Suppressor macrophage treated with lipopolysaccharide for 4 hours (primary cell): Measurements from ENCODE around the gene POR.

Experiments used
- DNase-seq: peaks from one replicate; pipeline ENCODE4 v3.0.0-alpha.2; 2020

The POR gene

GRCh38 chr7:75955331-75955955 lies 40.5 kb downstream of the POR start:
- DNase-seq, result no peak

- DNase-seq, result no peak
These were observed 42.2 kb downstream of the POR start for GRCh38 chr7:75957021-75957736.

GRCh38 chr7:75958802-75959543 lies 44.0 kb downstream of the POR start:
- DNase-seq, result no peak

- DNase-seq, result no peak
These were observed 45.4 kb downstream of the POR start for GRCh38 chr7:75960372-75960771.

DNA sequence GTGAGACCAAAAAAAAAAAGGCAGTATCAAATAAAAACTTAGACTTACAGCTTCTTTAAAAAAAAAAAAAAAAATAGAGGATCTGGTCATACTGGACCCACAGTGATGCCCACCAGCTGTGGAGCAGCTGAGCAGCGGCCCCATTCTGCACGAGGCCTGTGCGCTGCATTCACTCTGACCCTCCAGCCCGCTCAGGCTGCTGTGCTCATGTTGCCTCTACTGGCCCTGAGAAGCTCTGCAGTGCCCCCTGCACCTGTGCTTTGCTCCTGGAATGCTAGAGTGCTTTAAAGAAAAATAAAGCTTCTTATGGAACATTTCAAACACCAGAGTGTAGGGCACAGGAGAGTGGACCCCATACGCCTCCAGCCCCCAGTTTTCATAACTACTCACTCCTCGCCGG lies 46.3 kb downstream of the POR start:
- no peak for DNase-seq

DNA sequence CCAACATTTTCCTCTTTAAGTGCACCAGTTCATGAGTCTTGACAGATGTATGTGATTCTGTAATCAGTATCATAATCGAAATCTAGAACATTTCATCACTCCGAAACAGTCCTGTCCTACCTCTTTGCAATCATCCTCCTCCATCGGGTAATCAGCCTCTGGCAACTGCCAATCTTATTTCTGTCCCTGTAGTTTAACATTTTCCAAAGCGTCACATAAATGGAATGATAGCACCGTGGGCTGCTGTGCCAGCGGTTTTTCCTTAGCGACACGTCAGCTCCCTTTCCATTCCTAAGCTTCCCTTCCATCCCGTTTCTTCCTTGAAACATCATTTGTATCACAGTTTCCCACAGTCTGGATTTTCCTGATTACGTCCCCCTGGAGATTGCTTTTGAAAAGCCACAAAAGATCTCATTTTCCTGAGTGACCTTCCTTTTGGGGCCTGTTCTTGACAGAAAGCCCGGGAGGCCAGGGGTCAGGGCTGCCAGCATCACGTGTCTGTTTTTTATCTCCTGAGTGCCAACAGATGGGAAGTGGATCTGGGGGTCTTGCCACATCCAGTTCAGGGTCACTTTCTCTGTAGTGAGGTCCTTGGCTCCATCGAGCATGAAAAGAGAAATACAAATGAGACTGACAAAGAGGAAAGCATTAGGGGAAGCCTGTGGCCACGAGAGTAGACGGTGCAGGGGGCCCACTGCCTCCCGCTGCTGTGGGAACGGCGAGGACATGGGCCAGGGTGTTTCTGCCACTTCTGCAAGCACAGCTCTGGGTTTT lies 47.8 kb downstream of the POR start:
- no peak for DNase-seq

DNA sequence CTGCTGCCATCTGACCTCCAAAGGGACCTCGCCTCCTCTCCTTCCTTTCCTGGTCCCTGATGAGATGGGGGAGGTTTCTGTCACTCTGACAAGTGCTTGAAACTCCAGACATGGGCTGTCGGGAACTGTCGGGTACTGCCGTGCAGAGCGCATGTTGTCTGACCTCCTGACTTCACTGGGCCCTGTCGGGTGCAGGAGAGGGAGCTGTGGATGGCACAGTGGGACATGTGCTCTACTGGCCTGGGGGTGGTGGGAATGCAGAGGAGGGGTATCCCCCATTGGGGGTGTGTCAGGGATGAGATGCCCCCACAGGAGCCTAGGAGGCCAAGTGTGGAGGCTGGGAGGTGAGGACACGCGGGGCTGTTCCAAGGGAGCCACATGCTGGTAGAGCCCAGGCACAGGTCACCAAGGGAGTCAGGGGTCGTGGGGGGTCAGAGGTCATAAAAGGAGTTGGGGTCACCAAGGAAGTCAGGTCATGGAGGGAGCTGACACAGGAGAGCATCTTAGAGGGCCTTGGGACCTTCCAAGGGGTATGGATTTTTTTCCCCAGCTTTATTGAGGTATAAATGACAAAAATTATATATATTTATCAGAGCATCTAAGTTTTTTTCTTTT lies 48.5 kb downstream of the POR start:
- no peak for DNase-seq

- no peak for DNase-seq
These were observed 50.7 kb downstream of the POR start for GRCh38 chr7:75965617-75966016.

DNA sequence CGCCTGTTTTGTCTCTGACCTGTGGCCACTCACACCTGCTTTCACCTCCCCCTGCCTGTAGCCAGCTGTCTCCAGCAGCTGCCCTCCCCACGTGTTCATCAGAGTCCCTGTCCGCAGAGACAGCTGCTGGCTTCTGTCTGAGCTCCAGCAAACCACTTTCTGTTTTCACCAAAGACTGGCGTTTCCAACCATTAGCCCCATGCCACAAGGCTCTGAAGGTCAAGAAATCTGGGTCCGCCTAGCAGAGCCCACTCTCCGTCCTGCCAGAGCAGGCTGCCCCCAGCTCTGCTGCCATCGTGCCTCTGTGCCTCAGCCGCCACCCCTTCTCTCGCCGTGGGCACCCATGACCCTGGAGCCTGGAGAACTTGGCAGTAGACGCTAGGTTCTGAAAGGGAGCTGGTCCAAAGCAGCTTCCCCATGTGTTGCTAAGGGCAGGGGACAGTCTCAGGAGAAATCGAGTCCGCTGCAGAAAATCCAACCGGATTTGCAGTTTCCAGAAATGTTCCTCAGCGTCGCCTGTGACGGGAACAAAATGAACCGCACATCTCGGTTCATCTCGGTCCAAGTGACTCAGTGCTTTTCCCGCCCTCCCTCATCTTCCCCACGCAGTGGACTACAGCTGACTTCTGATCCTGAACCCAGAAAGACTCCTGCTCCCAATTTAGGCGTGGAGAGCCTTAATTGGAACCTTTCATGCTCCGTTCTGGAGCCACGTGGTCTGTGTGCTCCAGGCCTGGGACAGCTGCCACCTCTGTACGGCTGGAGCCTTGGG lies 51.4 kb downstream of the POR start:
- no peak for DNase-seq

GRCh38 chr7:75967055-75967454 lies 52.1 kb downstream of the POR start:
- no peak for DNase-seq

GRCh38 chr7:75967487-75967997 lies 52.6 kb downstream of the POR start:
- peak; percentile 52 for DNase-seq

- no peak for DNase-seq
These were observed 53.1 kb downstream of the POR start for GRCh38 chr7:75968012-75968411.

DNA sequence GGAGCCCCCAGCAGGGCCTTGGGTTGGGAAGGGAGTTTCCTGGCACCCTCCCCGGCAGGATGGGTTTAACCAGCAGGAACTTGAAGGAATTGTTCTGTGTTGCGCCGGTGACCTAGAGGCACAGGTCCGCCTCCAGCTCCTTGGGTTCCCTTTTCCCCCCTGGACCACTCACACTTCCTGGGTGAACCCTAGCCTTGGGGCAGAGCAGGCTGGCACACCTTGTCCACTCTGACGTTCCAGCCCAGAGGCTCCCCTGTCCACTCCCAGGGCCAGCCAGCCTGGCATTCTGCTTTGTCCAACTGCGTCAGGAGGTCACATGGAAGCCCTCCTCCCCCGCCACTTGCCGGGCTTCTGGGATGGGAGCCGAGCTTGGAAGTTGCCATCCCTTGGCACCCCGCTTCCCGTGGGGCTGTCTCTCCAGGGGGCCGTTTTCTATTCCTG lies 53.6 kb downstream of the POR start:
- DNase-seq, result no peak

DNA sequence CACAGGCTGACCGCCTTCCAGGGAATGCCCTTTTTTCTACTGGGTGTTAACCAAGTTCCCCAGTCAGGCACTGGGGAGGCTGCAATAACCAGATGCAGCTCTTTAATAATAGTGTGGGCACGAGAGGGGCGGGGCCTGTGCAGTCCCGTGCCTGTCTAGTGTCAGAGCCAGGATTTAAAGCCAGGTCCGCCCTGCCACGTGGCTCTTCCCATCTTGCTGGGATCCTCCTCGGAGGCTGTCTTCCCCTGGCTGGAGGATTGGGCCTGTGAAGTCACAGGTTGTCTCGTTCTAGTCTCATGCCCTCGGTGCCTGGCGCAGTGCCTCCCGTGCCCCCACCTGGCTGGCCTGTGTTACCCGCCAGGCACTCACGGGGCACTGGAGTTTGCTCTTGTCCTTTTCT lies 54.2 kb downstream of the POR start:
- no peak for DNase-seq

- no peak for DNase-seq
These were observed 54.9 kb downstream of the POR start for GRCh38 chr7:75969704-75970498.

DNA sequence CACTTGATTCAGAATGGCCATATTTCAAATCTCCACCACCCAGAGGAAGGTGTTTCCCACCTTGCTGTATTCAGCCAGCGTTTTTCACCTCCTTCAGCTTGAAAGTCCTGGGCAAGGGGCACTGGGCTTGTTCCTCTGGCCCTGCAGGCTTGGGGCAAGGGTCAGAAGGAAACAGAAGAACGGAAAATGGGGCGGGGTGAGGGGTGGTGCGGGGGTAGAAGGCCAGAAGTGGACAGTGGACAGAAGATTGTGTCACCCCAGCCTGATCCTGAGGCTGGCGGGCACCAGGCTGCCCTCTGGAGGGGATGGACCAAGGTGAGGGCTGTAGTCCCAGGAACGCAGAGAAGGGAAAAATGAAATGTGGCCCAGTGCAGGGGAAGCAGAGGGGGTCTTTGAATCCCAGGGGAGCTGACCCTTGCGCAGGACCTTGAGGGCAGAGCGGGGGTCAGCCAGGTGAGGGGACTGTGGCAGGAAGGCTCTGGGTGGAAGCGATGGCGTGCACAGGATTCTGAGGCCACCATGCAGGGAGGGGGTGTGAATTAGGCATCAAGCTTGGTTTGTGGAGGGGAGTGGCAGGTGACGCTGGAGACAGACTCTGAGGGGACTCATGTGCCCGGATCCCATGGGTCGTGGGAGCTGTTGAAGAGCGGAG lies 56.5 kb downstream of the POR start:
- DNase-seq, result no peak

DNA sequence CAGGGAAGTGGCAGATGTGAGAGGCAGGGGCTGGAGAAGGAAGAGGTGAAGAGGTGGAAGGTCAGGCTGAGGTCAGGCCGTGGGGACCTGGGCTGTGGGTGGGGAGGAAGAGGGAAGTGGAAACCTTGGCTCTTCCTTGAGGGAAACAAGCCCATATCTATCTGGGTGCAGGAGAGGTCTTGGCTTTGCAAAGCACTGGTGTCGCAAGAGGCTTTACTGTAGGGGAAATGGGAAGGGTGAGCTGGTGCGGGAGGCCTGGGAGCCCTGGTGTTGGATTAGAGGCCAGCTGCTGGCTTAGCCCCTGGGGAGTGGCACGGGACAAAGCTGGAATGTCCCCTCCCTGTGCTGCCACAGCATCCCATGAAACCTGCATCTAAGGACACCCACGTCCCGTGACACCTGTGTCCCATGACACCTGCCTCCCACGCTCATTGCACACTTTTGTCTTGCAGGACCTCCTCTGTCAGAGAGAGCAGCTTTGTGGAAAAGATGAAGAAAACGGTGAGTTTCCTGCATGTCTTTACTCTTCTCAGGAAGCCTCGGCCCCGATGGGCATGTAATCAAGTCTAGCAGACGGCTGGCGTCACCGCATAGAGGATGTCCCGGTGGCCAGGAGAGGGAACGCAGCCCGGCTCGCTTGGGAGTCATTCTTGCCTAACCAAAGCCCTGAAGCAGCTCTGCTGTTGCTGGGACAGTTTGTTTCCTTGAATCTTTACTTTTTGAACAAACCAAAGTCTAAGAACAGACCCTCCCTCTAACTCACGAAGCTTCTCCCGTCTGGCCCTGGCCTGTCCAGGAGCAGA lies 57.2 kb downstream of the POR start:
- peak; percentile 53 for DNase-seq

GRCh38 chr7:75977743-75978142 lies 62.8 kb downstream of the POR start:
- DNase-seq, result no peak

DNA sequence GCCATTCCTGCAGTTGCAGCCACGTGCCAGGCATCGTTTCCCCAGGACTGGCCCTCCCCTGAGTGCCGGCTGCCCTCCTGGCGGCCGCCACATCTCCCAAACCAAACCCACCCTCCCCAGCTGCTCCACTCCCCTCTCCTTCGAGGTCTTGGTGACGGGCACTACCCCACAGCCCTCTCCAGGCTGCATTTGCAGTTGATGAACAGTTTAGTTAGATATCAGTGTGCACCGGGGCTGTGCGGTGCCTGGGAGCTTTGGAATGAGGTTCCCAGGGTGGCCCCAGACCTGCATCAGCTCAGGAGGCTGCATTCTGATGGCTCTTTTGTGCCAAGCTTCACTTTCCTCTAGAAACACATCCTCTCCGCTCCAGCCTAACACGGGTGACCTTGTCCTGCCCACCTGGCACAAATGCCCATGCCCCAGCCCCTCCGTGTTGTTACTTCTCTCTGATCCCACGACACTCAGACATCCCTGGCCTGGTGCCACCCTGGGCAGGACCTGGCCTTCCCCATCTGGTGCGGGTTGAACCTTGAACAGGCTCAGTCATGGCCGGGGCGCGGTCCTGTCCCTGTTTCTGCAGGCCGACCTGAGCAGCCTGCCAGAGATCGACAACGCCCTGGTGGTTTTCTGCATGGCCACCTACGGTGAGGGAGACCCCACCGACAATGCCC lies 64.9 kb downstream of the POR start:
- no peak for DNase-seq
